SK-N-MC (cell line): ENCODE data around the gene GFY.
"Not testable (repeated sequence)": the region's sequence is repeated elsewhere in the genome, so short reads cannot be mapped to it uniquely, and the experiment has no call there.

Experiments used
- DNase-seq: peaks from one replicate; pipeline ENCODE4 v3.0.0-alpha.2; 2011; ENCODE audit warnings: low read depth, low spot score
- H3K27ac ChIP-seq: fragments of 200-600 bp; sonication (generic); 2 replicates; pipeline ENCODE4 v1.5.1; 2016; ENCODE audit warnings: mixed run types
- H3K36me3 ChIP-seq: fragments of 200-600 bp; sonication (generic); 2 replicates; pipeline ENCODE4 v1.6.1; 2017; ENCODE audit warnings: antibody characterized with exemption, low read length, mixed read lengths; ENCODE audit not compliant: insufficient read depth
- H3K4me3 ChIP-seq: fragments of 200-600 bp; sonication (generic); 2 replicates; pipeline ENCODE4 v1.5.1; 2016
- H3K9ac ChIP-seq: fragments of 200-600 bp; sonication (generic); 2 replicates; pipeline ENCODE4 v1.8.0; 2017; ENCODE audit warnings: mixed run types, mixed read lengths; ENCODE audit not compliant: insufficient read length
- H3K9me3 ChIP-seq: fragments of 200-600 bp; sonication (generic); 2 replicates; pipeline ENCODE4 v1.6.1; 2017; ENCODE audit warnings: low read depth, mild to moderate bottlenecking, antibody characterized with exemption, low read length, moderate library complexity, mixed read lengths
- EZH2 ChIP-seq: fragments of 200-600 bp; sonication (generic); IDR thresholded peaks from one replicate; pipeline ENCODE4 v1.6.1; 2017; ENCODE audit warnings: antibody characterized with exemption
- FOXP2 ChIP-seq: optimal IDR thresholded peaks from 2 replicates; pipeline ENCODE3; 2011; ENCODE audit warnings: mild to moderate bottlenecking, moderate library complexity; ENCODE audit not compliant: insufficient read depth; ENCODE audit errors: extremely low read length, control extremely low read depth
- POLR2AphosphoS5 ChIP-seq: IDR thresholded peaks from 2 replicates; pipeline ENCODE4 v1.6.1; 2012; ENCODE audit warnings: mild to moderate bottlenecking, low read depth, low read length, borderline replicate concordance

The GFY gene

GRCh38 chr19:49451430-49452181, 26.4 kb downstream of the GFY start, which contains the start of gene PIH1D1:
Gene PIH1D1 (minus strand): TSS chr19:49451814. CDS start chr19:49451574, 240 bp downstream.
- H3K9me3 ChIP-seq: no peaks in the 10 kb centered on the region
- H3K4me3 ChIP-seq: peak within 1 kb of the TSS; percentile 96
- H3K9ac ChIP-seq: peak within 1 kb of the TSS; percentile 99
- peaks cover 24% of the 10 kb centered on the region for H3K36me3 ChIP-seq
- H3K27ac ChIP-seq: peak within 1 kb of the TSS; percentile 99
- no peak for TF ChIP-seq EZH2
- peak; percentile 100 for TF ChIP-seq FOXP2
- peak; percentile 90 for TF ChIP-seq POLR2AphosphoS5
- DNase-seq: peak; percentile 99

- Histone ChIP-seq H3K27ac (peak within 1 kb of the TSS; percentile 99), H3K9me3 (no peaks in the 10 kb centered on the region), H3K9ac (peak within 1 kb of the TSS; percentile 99), H3K4me3 (peak within 1 kb of the TSS; percentile 96), H3K36me3 (peaks cover 17% of the 10 kb centered on the region)
- TF ChIP-seq POLR2AphosphoS5: peak; percentile 96
- no peak for TF ChIP-seq FOXP2
- TF ChIP-seq EZH2: no peak
- DNase-seq: peak; percentile 93
These were observed 28.0 kb downstream of the GFY start, which contains the start of gene ALDH16A1 for GRCh38 chr19:49453013-49453756. Gene ALDH16A1 (plus strand): TSS chr19:49453225. CDS start chr19:49453332, 107 bp downstream.

- H3K27ac ChIP-seq: peak overlapping the region; percentile 99
- DNase-seq: no peak
- H3K4me3 ChIP-seq: peak overlapping the region; percentile 96
- H3K9me3 ChIP-seq: no peaks in the 10 kb centered on the region
- peaks cover 15% of the 10 kb centered on the region for H3K36me3 ChIP-seq
- H3K9ac ChIP-seq: peak overlapping the region; percentile 99
- no peak for TF ChIP-seq FOXP2
- no peak for TF ChIP-seq POLR2AphosphoS5
- TF ChIP-seq EZH2: no peak
These were observed 28.6 kb downstream of the GFY start for GRCh38 chr19:49453757-49454240.

- Histone ChIP-seq H3K9ac (no peak overlapping the region), H3K27ac (peak overlapping the region; percentile 100), H3K9me3 (no peaks in the 10 kb centered on the region), H3K36me3 (peaks cover 11% of the 10 kb centered on the region), H3K4me3 (no peak overlapping the region)
- TF ChIP-seq POLR2AphosphoS5 (no peak), EZH2 (no peak), FOXP2 (no peak)
- no peak for DNase-seq
These were observed 30.6 kb downstream of the GFY start for GRCh38 chr19:49455773-49456172.

- Histone ChIP-seq H3K36me3 (peaks cover 11% of the 10 kb centered on the region), H3K9ac (no peak overlapping the region), H3K27ac (peak overlapping the region; percentile 100; the same call in 1 of the 2 replicates), H3K4me3 (no peak overlapping the region), H3K9me3 (no peaks in the 10 kb centered on the region)
- no peak for DNase-seq
- TF ChIP-seq FOXP2: no peak
- TF ChIP-seq POLR2AphosphoS5: no peak
- no peak for TF ChIP-seq EZH2
These were observed 31.1 kb downstream of the GFY start for GRCh38 chr19:49456326-49456725.

- H3K9ac ChIP-seq: peak overlapping the region; percentile 69
- no peak for DNase-seq
- H3K27ac ChIP-seq: peak overlapping the region; percentile 100
- TF ChIP-seq FOXP2 (no peak), EZH2 (no peak), POLR2AphosphoS5 (0 out of 2 replicates have a peak, but pooled peaks have one; percentile 17)
- H3K36me3 ChIP-seq: peaks cover 11% of the 10 kb centered on the region
- peak overlapping the region; percentile 59 for H3K4me3 ChIP-seq
- H3K9me3 ChIP-seq: no peaks in the 10 kb centered on the region
These were observed 33.3 kb downstream of the GFY start for GRCh38 chr19:49458567-49458903.

- Histone ChIP-seq H3K9me3 (no peaks in the 10 kb centered on the region), H3K36me3 (peaks cover 11% of the 10 kb centered on the region), H3K9ac (no peak overlapping the region), H3K4me3 (no peak overlapping the region), H3K27ac (peak overlapping the region; percentile 100)
- no peak for TF ChIP-seq EZH2
- no peak for TF ChIP-seq FOXP2
- TF ChIP-seq POLR2AphosphoS5: no peak
- no peak for DNase-seq
These were observed 34.2 kb downstream of the GFY start for GRCh38 chr19:49459388-49459787.

- peaks cover 21% of the 10 kb centered on the region for H3K36me3 ChIP-seq
- H3K9ac ChIP-seq, H3K9me3 ChIP-seq, H3K27ac ChIP-seq, DNase-seq, H3K4me3 ChIP-seq: not testable (repeated sequence)
These were observed 35.9 kb downstream of the GFY start for GRCh38 chr19:49461130-49461529.
